HFFc6 (cell line): ENCODE measurements around the gene GNB3. TPM values are rescaled to one million over a fixed set of nuclear protein-coding genes. Genes with fewer than 3 reads are reported as not detected.

ENCODE experiments used
- DNase-seq: peaks from one replicate; pipeline ENCODE4 v3.0.0-alpha.2; 2018
- H3K27ac Mint-ChIP-seq: 2 replicates; pipeline ENCODE4 v1.8.0; 2020; ENCODE audit warnings: mild to moderate bottlenecking, mixed read lengths
- H3K27me3 Mint-ChIP-seq: 2 replicates; pipeline ENCODE4 v1.8.0; 2021; ENCODE audit warnings: mild to moderate bottlenecking, moderate library complexity, mixed read lengths; ENCODE audit not compliant: insufficient read depth
- H3K36me3 Mint-ChIP-seq: 2 replicates; pipeline ENCODE4 v1.8.0; 2021; ENCODE audit warnings: low read depth, mixed read lengths
- H3K4me1 Mint-ChIP-seq: 2 replicates; pipeline ENCODE4 v1.8.0; 2020; ENCODE audit warnings: low read depth, mixed read lengths
- H3K4me3 Mint-ChIP-seq: 2 replicates; pipeline ENCODE4 v1.8.0; 2020; ENCODE audit warnings: mild to moderate bottlenecking, moderate library complexity, mixed read lengths
- H3K9me3 Mint-ChIP-seq: 2 replicates; pipeline ENCODE4 v1.8.0; 2020; ENCODE audit warnings: mild to moderate bottlenecking, mixed read lengths
- total RNA-seq, 6 experiments: library from RNA; stranded (reverse); fragmentation: NEBNext Ultra II Directional; extraction: Animal tissue kit (Norgen Biotek cat#: 25700); gene quantifications; 2 replicates in 1 of 6; 3 replicates in 5 of 6; pipeline ENCODE4 v1.2.3, GENCODE V29; 2021
- TF ChIP-seq, protein P1 (sequence below): fragments of 200-600 bp; sonication (generic); IDR thresholded peaks from 2 replicates; pipeline ENCODE4 v1.5.0; 2021; ENCODE audit warnings: antibody characterized with exemption, mild to moderate bottlenecking

GNB3 gene
- total RNA-seq, 6 experiments from 2014 or later = 4.3 to 7.2 (median 6.3) TPM

DNA sequence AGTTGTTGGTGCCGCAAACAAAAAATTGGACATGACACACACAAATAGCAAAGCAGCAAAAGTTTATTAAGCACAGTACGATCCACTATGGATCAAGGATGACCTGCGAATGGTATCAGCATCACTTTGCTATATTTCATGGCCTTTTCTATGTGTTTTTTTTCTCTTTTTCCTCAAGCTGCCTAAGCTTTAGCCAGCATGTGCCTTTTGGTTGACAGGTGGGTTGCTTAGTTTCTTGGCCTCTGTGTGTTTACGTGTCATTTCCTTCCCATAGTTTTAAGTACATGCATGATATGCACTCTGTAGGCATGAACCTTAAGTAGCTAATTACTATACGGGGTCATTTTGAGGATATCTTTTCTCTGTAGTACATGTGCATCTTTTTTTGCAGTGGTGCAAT is 41.6 kb upstream of the GNB3 start:
- H3K4me3 Mint-ChIP-seq = no peak overlapping the region
- peaks cover 37% of the 10 kb centered on the region for H3K27me3 Mint-ChIP-seq
- H3K9me3 Mint-ChIP-seq = peaks cover 2% of the 10 kb centered on the region
- H3K4me1 Mint-ChIP-seq = no peaks in the 10 kb centered on the region
- no peak overlapping the region for H3K27ac Mint-ChIP-seq
- TF ChIP-seq, protein P1, sequence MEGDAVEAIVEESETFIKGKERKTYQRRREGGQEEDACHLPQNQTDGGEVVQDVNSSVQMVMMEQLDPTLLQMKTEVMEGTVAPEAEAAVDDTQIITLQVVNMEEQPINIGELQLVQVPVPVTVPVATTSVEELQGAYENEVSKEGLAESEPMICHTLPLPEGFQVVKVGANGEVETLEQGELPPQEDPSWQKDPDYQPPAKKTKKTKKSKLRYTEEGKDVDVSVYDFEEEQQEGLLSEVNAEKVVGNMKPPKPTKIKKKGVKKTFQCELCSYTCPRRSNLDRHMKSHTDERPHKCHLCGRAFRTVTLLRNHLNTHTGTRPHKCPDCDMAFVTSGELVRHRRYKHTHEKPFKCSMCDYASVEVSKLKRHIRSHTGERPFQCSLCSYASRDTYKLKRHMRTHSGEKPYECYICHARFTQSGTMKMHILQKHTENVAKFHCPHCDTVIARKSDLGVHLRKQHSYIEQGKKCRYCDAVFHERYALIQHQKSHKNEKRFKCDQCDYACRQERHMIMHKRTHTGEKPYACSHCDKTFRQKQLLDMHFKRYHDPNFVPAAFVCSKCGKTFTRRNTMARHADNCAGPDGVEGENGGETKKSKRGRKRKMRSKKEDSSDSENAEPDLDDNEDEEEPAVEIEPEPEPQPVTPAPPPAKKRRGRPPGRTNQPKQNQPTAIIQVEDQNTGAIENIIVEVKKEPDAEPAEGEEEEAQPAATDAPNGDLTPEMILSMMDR = no peak
- H3K36me3 Mint-ChIP-seq = 0 out of 2 replicates have a peak, but pooled peaks cover 3% of the 10 kb centered on the region
- no peak for DNase-seq

DNA sequence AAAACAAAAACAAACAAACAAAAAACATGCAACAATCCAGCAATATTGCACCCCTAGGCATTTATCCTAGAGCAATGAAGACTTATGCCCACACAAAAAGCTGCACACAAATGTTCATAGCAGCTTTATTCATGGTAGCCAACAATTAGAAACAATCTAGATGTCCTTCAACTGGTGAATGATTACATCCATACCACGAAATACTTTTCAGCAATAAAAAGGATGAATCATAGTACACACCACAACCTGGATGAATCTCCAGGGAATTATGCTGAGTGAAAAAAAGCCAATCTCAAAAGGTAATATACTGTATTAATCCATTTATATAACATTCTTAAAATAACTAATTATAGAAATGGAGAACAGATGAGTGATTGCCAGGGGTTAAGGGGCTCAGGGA is 33.6 kb upstream of the GNB3 start:
- Mint-ChIP-seq H3K4me3 (no peak overlapping the region), H3K9me3 (peaks cover 5% of the 10 kb centered on the region), H3K27me3 (peaks cover 4% of the 10 kb centered on the region), H3K4me1 (peaks cover 6% of the 10 kb centered on the region; the same call in 1 of the 2 replicates), H3K27ac (no peak overlapping the region), H3K36me3 (0 out of 2 replicates have a peak, but pooled peaks cover 4% of the 10 kb centered on the region)
- TF ChIP-seq, protein P1 = no peak
- DNase-seq = no peak

DNA sequence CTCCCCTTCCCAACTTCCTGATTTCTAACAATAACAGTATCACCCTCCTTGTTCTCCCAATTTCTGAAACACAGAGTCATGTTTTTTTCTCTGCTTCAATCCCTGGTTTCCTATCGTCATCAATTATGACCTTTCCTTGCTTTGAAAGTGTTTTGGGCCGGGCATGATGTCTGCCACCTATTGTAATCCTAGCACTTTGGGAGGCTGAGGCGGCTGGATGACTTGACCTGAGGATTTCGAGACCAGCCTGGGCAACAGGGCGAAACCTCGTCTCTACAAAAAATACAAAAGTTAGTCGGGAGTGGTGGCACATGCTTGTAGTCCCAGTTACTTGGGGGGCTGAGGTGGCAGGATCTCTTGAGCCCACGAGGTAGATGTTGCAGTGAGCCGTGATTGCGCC is 31.7 kb upstream of the GNB3 start:
- peaks cover 3% of the 10 kb centered on the region for H3K9me3 Mint-ChIP-seq
- peaks cover 8% of the 10 kb centered on the region for H3K27me3 Mint-ChIP-seq
- no peak for DNase-seq
- peaks cover 6% of the 10 kb centered on the region; the same call in 1 of the 2 replicates for H3K4me1 Mint-ChIP-seq
- H3K27ac Mint-ChIP-seq = no peak overlapping the region
- TF ChIP-seq, protein P1 = no peak
- H3K4me3 Mint-ChIP-seq = no peak overlapping the region
- 0 out of 2 replicates have a peak, but pooled peaks cover 2% of the 10 kb centered on the region for H3K36me3 Mint-ChIP-seq

DNA sequence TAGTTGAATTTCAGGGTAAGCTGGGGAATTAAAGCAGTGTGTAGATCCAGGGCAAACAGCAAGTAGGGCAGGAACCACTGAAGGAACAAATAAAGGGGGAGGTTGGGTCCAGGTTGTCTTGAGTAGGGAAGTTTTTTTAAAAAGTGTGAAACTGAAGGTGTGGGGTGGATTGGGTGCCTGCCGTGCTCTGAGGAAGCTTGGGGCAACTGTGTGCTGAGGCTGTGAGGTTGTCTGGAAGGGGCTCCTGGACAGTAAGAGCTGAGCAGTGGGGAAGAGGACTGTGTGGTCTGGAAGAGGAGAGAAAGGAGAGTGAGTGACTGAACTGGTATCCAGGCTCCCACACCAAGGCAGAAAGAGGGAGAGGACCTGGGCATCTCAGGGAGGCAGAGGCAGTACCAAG is 30.0 kb upstream of the GNB3 start:
- TF ChIP-seq, protein P1 = no peak
- DNase-seq = no peak
- no peak overlapping the region for H3K27ac Mint-ChIP-seq

DNA sequence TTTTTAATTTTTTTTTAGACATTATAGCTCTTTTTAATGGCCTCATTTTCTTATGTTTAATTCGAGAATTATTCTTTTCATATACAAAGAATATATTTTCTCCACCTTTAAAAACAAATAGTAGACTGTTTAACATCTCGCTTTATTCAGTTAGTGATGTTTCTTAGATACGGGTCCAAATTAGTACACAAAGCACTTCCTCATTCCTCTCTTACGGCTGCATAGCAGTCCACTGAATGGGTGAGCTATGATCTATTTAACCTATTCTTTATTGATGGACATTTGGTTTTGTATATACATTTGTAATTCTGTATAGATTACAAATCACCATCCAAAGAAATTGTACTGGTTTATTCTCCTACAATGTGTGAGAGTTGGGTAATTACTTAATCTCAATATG is 27.4 kb upstream of the GNB3 start:
- DNase-seq = no peak
- Mint-ChIP-seq H3K4me3 (no peak overlapping the region), H3K27me3 (peaks cover 28% of the 10 kb centered on the region), H3K36me3 (no peaks in the 10 kb centered on the region), H3K9me3 (no peaks in the 10 kb centered on the region), H3K4me1 (peaks cover 6% of the 10 kb centered on the region; the same call in 1 of the 2 replicates), H3K27ac (no peak overlapping the region)
- TF ChIP-seq, protein P1 = no peak

More for the DNA sequence above, 30.0 kb upstream of the GNB3 start:
- no peaks in the 10 kb centered on the region for H3K36me3 Mint-ChIP-seq
- H3K4me1 Mint-ChIP-seq = peaks cover 6% of the 10 kb centered on the region; the same call in 1 of the 2 replicates
- peaks cover 9% of the 10 kb centered on the region for H3K27me3 Mint-ChIP-seq
- no peaks in the 10 kb centered on the region for H3K9me3 Mint-ChIP-seq
- no peak overlapping the region for H3K4me3 Mint-ChIP-seq

DNA sequence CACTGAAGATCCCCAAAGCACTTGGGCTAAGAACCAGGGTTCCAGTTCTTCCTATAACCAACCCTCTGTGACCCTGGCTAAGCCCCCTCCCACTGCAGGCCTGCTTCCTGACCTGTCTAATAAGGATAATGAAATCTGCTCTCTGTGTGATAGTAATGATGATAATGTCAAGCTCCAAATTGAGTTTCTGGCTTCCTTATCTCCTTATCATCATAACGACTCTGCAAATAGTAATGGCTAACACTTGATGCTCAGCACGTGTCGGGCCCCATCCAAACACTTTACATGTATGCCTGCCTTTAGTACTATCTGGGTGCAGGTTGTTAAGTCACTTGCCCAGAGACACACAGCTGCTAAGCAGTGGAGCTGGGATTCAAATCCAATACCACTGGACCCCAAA is 24.1 kb upstream of the GNB3 start:
- Mint-ChIP-seq H3K27me3 (peaks cover 36% of the 10 kb centered on the region), H3K27ac (no peak overlapping the region), H3K36me3 (no peaks in the 10 kb centered on the region)

More for the DNA sequence above, 24.1 kb upstream of the GNB3 start:
- Mint-ChIP-seq H3K4me1 (peaks cover 19% of the 10 kb centered on the region), H3K9me3 (no peaks in the 10 kb centered on the region), H3K4me3 (no peak overlapping the region)
- DNase-seq = no peak
- TF ChIP-seq, protein P1 = no peak
